Measurements from ENCODE around the gene MAFB.

GRCh38 chr20:40657526-40657925 is 31.5 kb downstream of the MAFB start:
- TF ChIP-seq, protein P1, sequence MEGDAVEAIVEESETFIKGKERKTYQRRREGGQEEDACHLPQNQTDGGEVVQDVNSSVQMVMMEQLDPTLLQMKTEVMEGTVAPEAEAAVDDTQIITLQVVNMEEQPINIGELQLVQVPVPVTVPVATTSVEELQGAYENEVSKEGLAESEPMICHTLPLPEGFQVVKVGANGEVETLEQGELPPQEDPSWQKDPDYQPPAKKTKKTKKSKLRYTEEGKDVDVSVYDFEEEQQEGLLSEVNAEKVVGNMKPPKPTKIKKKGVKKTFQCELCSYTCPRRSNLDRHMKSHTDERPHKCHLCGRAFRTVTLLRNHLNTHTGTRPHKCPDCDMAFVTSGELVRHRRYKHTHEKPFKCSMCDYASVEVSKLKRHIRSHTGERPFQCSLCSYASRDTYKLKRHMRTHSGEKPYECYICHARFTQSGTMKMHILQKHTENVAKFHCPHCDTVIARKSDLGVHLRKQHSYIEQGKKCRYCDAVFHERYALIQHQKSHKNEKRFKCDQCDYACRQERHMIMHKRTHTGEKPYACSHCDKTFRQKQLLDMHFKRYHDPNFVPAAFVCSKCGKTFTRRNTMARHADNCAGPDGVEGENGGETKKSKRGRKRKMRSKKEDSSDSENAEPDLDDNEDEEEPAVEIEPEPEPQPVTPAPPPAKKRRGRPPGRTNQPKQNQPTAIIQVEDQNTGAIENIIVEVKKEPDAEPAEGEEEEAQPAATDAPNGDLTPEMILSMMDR (IDR thresholded peaks at IDR 0.05), result no peak
- no peak for TF ChIP-seq ZFX (IDR thresholded peaks at IDR 0.05; ENCODE audit: borderline replicate concordance)
